Epithelial cell of esophagus (primary cell): ENCODE measurements around the gene CCDC60.
"Not testable (repeated sequence)": the region's sequence is repeated elsewhere in the genome, so short reads cannot be mapped to it uniquely, and the experiment has no call there.

Experiments
- DNase-seq: peaks from one replicate; pipeline ENCODE4 v3.0.0; 2010; ENCODE audit warnings: low read depth
- H3K4me3 ChIP-seq: 2 replicates; pipeline ENCODE4 v1.5.1; 2011; ENCODE audit warnings: mild to moderate bottlenecking, low read length, control low read depth
- TF ChIP-seq, protein P1 (sequence below): IDR thresholded peaks from 2 replicates; pipeline ENCODE4 v1.5.1; 2011; ENCODE audit warnings: low read depth, mild to moderate bottlenecking, low read length, control low read depth, inconsistent platforms; ENCODE audit not compliant: insufficient read depth; ENCODE audit errors: missing control alignments

CCDC60 gene

DNA sequence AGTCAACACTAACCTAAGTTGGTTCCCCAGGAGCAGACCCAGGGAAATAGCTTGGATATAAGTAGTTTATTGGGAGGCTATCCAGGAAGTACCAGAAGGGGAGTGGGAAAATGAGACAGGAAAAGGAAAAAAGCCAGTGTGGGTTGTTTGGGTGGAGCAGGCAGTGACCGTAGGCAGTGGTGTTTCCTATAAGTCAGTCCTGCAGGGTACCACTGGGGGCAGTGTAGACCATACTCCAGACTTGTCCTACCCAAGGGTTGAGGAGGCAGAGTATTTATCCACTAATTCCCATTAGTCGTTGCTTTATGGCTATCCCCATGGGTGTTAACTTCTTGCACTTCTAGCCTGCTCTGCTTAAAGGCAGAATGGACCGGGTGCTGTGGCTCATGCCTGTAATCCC is 6.4 kb upstream of the CCDC60 start:
- no peak overlapping the region for H3K4me3 ChIP-seq
- no peak for DNase-seq
- TF ChIP-seq, protein P1, sequence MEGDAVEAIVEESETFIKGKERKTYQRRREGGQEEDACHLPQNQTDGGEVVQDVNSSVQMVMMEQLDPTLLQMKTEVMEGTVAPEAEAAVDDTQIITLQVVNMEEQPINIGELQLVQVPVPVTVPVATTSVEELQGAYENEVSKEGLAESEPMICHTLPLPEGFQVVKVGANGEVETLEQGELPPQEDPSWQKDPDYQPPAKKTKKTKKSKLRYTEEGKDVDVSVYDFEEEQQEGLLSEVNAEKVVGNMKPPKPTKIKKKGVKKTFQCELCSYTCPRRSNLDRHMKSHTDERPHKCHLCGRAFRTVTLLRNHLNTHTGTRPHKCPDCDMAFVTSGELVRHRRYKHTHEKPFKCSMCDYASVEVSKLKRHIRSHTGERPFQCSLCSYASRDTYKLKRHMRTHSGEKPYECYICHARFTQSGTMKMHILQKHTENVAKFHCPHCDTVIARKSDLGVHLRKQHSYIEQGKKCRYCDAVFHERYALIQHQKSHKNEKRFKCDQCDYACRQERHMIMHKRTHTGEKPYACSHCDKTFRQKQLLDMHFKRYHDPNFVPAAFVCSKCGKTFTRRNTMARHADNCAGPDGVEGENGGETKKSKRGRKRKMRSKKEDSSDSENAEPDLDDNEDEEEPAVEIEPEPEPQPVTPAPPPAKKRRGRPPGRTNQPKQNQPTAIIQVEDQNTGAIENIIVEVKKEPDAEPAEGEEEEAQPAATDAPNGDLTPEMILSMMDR, result no peak

DNA sequence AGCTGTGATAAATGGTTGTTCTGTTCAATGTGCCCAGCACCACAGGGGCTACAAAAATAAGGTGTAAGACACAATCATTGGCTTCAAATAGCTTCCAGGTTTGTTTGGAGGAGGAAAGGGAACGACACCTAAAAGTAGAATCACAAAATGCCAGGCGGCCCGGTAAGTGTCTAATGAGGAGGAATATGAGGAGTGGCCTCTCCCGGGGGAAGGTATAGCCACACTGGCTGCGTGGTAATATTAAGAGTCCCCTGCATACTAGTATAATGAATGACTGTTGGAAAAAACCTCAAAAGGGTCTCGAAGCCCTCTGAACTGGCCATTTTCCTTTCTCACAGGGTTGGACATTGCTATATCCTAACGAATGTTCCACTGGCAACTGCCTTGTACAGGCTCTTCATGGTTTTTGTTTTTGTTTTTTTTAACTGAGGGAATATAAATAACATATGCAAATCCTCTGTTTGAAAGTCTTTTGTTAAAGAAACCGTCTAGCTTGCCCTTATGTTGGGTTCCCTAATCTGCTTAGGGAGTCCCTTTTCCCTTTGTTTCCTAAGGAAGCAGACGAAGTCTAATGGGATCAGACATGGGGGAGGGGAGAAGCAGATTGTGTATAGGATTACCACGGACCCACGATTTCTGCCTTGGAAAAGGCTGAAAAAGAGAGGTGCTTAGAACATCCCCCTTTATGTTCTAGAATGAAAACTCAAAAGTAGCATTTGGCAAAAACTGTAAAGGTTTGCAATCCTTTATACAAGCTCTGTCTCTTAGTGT is 4.2 kb downstream of the CCDC60 start:
- no peak overlapping the region for H3K4me3 ChIP-seq
- no peak for DNase-seq
- TF ChIP-seq, protein P1, result no peak

DNA sequence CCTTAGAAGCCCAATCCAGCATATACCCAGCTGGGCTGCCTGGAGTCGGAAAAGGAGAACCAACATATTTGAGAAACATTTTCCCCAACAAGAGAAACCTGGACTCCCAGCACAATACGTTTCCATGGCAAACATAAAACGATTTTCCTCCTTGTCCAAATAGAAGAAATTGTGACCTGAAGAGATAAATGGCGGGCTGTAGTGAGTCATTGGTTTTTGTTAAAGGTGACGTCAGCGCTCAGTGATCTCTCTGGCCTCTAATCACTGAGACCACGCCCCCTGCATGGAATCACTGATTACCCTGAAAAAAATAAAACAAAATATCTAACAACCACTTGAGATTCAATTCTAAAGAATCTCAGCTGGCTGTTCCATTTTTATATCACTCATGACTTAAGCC is 6.0 kb downstream of the CCDC60 start:
- DNase-seq, result no peak
- TF ChIP-seq, protein P1, result no peak

DNA sequence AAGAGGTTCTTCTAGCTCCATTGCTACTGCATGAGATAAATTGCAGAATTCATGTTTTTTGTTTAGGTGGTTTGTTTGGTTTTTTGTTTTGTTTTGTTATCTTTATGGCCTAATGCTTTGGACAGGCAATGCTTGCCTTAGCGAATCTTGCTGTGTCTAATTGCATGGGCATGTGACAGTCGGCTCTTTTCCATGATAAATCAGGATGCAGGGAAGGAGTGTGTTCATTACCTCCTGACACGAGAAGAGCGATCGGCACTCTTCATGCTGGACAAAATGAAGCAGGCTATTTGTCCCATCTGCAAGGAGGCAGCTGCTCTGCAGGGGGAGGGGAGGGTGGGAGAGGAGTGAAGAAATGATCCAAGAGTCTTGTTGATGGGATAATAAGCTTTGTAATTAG is 6.5 kb downstream of the CCDC60 start:
- TF ChIP-seq, protein P1, result no peak

More for the DNA sequence above, 6.0 kb downstream of the CCDC60 start:
- H3K4me3 ChIP-seq, result no peak overlapping the region

DNA sequence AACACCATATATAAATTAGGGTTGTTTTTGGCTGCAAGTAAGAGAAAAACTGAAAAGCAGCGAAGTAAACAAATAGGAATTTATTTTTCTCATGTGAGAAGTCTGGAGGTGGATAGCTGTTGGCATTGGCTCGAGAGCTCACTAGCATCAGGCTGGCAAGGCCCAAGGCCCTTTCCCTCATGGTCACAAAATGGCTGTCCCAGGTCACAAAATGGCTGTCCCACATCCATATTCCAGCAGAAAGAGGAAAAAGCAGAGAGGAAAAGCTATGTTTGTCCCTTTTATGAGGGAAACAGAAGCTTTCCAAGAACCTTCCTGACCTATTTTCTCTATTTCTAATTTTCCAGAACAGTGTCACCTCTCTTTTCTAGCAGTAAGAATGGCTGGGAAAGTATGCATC is 7.5 kb downstream of the CCDC60 start:
- TF ChIP-seq, protein P1, result no peak
- no peak for DNase-seq
- no peak overlapping the region for H3K4me3 ChIP-seq

More for the DNA sequence above, 6.5 kb downstream of the CCDC60 start:
- no peak overlapping the region for H3K4me3 ChIP-seq
- DNase-seq, result no peak

DNA sequence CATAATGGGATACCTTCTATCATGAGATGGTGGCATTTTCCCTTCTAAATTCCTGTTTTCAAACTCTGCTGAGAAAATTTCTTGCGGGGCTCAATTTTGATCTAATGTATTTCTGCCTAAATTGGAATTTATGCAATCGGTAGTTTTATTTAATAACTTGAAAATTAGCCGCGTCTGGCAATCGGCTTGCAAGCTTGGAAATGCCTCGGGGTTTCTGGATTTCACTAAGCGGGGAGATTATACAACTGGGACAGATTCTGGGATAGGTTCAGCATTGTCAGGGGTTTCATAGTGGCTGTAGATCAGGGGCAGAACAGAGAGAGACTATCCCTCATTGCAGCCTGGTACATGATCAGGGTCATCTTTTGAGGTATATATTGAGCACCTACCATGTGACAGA is 8.6 kb downstream of the CCDC60 start:
- H3K4me3 ChIP-seq, result no peak overlapping the region
- TF ChIP-seq, protein P1, result no peak
- DNase-seq, result no peak

DNA sequence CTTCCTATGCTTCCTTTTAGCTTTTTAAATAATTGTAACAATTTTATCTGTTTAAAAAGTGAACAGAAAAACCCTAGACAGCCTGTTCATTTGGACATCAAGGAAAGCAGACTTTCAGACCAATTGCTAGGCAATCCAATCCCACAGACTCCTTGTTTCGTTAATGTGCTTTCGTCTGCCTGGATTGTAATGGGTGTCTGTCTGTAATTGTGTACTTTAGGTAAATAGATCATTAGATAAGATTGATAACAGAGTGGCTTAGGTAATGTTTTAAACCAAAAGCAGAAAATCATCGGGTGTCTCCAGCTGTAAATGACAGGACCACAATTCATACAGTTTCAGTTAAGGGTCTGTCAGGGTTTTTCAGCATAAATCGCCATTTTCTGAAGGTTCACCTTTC is 19.6 kb downstream of the CCDC60 start:
- TF ChIP-seq, protein P1, result no peak
- H3K4me3 ChIP-seq, result no peak overlapping the region
- DNase-seq, result no peak

DNA sequence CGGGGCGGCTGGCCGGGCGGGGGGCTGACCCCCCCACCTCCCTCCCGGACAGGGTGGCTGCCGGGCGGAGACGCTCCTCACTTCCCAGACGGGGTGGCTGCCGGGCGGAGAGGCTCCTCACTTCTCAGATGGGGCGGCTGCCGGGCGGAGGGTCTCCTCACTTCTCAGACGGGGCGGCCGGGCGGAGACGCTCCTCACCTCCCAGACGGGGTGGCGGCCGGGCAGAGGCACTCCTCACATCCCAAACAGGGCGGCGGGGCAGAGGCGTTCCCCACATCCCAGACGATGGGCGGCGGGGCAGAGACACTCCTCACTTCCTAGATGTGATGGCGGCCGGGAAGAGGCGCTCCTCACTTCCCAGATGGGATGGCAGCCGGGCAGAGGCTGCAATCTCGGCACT is 25.8 kb downstream of the CCDC60 start:
- DNase-seq, H3K4me3 ChIP-seq: not testable (repeated sequence)
